Activated CD8-positive, alpha-beta memory T cell treated with anti-CD3 and anti-CD28 coated beads, Interleukin-2, amount 50 U/mL, for 1 hour (primary cell): ENCODE data around the gene PRM1.
"Not testable (repeated sequence)": the region's sequence is repeated elsewhere in the genome, so short reads cannot be mapped to it uniquely, and the experiment has no call there.

ENCODE experiments used
- DNase-seq: peaks from one replicate; pipeline ENCODE4 v3.0.0-alpha.2; 2020; ENCODE audit errors: extremely low read depth

PRM1 gene

DNA sequence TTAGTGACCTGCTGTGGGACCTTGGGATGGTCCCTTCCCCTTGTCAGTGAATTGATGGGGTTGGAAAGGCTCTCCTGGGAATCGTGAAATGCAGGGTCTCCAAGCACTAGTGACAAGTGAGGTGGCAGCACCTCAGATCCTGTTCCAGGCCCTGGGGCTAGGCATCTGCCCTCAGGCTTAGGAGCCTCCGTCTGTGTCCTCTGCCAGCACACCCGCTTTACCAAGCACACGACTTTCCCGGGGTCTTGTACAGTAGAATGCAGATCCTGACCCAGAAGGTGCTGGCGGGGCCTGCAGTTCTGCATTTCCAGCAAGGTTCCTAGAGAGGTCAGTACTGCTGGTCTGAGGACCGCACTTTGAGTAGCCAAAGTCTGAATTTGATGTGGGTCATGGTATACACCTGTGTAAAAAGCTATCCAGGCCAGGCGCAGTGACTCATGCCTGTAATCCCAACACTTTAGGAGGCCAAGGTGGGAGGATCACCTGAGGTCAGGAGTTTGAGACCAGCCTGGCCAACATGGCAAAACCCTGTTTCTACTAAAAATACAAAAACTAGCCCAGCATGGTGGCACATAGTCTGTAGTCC is 33.3 kb upstream of the PRM1 start:
- DNase-seq, result no peak

DNA sequence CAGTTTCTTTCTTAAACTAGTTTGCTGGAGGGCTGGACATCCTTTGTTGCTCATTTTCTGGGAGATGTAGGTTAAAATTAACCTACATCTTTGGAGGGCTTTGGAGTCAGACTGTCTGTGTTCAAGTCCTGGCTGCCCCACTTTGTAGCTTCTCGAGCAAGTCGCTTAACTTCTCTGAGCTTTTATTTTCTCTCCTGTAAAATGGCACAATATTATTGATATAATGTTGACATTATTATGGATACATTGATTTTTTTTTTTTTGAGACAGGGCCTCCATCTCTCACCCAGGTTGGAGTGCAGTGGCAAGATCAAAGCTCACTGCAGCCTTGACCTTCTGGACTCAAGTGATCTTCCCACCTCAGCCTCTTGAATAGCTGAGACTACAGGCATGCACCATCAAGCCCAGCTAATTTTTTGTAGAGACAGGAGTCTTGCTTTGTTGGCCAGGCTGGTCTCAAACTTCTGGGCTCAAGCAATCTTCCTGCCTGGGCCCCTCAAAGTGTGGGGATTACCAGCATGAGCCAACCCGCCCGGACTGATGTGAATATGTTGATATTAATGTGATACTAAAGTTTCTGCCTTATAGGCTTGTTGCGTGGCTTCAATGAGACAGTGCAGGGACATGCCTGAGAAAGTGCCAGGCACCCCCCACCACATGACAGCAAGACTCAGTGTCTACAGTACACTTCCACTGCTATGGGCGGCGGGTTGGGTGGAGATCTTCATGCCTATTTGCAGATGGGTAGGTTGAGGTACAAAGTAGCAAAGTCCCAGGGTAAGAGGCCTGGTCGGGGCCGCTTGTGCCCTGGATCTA is 32.6 kb upstream of the PRM1 start:
- DNase-seq, result no peak

DNA sequence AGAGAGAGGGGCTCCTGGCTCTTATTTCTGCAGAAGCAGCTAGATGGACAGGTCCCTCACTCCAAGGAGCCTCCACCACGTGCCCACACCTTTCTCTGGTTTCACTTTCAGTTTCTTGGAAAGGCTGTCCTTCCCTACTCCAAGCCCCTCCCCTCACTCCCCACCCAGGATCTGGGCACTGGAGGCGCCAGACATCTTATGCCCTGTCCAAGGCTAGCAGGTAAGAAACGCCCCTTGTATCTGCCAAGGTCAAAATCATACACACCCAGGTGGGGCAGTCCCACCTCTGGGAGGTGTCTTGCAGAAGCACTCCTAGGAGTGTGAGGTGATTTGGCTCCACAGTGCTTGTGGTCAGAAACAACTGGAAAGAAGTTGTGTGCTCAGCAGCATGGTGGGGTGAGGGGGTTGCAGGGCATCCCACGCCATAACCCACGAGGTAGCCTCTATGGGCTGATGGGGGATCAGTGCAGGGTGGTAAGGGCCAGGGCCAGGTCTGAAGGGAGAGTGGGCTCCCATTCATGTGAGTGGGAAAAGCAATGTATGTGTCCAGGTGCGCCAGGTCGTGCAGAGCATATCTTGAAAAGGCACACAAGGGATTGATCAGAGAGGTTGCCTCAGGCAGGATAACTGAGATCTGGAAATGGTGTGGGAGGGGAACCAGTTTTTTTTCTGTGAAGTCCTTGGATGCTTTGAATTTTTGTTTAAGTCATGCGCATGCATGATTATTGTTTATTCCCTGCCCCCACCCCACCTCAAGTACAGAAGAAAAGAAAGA is 31.8 kb upstream of the PRM1 start:
- DNase-seq, result no peak

DNA sequence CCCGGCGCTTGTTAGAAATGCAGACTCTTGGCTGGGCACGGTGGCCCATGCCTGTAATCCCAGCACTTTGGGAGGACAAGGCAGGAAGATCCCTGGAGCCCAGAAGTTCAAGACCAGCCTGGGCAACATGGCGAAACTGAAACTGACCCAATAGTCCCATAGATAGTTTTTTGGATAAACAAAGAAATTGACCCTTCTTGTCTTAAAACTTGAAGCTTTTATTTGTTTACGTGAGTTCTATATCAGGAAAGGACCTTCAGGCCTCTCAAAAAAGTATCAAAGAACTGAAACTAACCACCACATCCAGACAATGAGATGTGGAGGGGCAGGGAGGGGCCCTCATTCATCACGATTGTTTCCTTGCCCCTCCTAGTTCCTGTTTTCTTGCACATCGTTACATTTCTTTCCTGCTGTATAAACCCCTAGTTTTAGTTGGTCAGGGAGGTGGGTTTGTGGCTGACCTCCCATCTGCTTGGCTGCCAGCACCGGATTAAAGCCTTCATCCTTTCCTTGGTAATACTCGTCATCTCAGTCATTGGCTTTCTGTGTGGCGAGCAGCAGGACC is 29.9 kb upstream of the PRM1 start:
- DNase-seq, result no peak

DNA sequence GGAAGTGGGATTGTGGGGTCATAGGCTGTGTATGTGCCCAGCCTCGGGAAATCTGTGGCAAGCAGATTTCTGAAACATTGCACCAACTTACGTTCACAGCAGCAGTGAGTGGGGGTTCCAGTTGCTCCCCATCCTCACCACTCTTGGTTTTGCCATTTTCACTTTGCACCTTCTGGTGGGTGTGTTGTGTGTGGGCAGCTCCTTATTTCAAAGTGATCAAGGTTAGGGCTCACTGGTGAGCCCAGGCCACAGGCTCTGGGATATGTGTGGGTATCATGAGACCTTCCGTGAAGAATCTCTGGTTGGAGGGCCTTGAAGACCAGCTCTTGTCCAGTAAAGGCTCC is 29.5 kb upstream of the PRM1 start:
- DNase-seq, result no peak

DNA sequence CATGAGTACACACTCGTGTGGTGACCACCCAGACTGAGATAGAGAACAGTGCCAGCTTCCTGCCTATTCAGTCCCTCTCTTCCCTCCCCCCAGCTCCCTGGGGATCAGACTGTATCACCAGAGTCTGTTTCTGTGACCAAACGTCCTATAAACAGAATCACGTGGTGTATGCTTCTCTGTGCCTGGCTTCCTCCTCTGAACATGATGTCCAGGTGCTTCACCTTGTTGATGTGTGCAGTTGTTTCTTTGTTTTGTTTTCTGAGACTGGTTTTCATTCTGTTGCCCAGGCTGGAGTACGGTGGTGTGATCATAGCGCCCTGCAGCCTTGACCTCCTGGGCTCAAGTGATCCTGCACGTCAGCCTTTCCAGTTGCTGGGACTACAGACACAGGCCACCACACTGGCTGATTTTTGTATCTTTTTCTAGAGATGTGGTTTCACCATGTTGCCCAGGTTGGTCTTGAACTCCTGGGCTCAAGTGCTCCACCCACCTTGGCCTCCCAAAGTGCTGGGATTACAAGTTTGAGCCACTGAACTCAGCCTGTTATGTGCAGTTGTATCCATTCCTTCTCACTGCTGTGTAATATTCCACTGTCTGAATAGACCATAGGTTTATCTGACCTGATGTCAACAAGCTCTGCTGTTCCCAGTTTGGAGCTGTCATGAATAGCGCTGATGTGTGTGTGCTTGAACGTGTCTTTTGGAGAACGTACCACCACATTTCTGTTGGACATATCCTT is 28.9 kb upstream of the PRM1 start:
- DNase-seq, result no peak

DNA sequence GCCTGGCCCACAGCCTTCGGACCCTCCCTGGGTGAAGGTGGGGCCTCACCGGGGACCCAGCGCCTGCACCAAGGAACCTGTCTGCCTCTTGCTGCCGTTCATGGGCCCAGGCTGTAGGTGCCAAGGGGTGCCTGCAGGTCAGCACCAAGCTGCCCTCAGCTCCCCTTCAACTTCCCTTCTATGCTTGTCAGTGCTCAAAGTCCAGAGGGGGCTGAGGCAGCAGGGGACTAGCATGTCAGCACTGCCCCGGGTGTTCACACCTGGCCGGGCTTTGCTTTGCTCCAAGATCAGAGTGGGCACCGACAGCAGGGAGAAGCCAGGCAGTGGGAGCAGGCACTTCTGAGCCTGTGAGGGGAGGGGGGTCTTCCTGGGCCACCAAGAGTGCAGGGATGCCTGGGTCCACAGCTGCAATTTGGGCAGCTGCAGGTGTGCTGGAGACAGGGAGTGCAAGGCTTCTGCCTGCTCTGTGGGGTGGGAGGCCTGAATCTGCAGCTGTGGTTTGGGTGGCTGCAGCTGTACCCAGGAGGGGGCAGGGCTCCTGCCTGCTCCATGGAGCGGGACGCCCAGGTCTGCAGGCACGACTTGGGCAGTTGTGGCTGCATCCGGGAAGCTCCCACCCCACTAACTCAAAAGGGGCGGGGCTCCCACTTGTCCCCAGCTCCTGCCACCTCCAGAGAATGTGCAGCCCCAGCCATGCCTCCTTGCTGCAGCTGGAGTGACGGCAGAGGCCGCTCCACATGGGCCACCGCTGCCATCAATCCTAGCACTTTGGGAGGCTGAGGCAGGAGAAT is 27.6 kb upstream of the PRM1 start:
- DNase-seq, result no peak

DNA sequence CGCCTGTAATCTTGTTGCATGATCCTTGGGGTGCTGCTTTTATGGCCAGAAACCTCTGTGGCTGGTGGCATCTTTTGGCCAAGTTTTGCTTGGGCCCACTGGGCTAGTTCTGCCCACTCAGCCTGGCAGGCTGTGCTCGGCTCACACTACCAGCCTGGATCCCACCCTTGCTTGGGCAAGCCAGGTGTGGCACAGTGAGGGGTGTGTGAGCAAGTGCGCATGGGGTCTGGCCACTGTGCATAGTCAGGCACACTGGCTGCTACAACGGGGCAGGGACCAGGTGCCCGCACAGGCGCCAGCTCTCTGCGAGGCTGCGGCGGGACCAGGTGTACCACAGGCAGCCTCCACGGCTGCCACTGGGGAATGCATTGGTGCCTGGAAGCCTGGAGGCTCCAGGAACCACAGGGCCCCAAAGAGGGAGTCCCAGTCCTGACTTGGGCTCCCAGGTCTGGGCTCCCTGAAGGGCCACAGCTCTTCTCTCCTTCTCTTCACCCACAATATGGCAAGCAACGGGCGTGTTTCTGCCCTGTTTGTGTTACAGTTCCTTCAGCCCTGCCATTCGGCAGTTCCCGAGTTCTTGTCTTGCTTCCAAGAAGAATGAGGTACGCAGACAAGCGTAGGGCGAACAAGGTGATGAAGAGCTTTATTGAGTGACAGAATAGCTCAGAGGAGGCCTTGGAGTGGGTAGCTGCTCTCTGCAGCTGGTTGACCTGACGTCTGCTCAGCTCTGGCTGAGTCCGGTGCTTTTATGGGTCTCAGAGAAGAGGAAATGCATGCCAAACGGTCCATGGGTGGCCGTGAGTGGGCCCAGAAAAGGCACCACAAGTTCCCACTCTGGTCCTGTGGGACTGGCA is 26.7 kb upstream of the PRM1 start:
- DNase-seq, result no peak

DNA sequence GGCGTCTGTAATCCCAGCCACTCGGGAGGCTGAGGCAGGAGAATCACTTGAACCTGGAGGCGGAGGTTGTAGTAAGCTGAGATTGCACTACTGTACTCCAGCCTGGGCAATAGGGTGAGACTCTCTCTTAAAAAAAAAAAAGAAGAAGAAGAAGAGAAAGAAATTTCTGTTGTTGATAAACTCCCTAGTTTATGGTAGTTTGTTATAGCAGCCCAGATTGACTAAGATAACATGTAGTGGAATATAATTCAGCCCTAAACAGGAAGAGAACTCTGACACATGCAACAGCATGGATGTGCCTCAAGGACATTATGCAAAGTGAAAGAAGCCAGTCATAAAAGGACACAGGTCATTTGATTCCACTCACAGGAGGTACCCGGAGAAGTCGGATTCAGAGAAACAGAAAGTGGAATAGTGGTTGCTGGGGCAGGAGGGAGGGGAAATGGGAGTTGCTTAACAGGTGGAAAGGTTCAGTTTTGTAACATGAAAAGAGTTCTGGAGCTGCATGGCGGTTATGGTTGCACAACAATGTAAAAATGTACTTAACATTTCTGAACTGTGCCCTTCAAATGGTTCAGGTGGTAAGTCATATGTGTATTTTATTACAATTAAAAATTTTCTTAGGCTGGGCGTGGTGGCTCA is 26.0 kb upstream of the PRM1 start:
- no peak for DNase-seq

DNA sequence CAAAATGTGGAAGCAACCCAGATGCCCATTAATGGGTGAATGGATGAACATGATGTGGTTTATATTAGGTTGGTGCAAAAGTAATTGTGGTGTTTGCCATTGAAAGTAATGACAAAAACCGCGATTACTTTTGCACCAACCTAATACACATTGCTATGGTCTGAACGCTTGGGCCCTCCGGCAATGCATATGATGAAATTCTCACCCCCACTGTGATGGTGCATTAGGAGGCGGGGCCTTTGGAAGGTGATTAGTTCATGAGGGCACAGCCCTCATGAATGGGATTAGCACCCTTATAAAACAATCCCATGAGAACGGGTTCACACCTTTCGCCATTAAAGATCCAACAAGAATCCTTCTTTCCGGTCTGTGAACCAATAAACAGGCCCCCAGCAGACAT is 25.3 kb upstream of the PRM1 start:
- no peak for DNase-seq

DNA sequence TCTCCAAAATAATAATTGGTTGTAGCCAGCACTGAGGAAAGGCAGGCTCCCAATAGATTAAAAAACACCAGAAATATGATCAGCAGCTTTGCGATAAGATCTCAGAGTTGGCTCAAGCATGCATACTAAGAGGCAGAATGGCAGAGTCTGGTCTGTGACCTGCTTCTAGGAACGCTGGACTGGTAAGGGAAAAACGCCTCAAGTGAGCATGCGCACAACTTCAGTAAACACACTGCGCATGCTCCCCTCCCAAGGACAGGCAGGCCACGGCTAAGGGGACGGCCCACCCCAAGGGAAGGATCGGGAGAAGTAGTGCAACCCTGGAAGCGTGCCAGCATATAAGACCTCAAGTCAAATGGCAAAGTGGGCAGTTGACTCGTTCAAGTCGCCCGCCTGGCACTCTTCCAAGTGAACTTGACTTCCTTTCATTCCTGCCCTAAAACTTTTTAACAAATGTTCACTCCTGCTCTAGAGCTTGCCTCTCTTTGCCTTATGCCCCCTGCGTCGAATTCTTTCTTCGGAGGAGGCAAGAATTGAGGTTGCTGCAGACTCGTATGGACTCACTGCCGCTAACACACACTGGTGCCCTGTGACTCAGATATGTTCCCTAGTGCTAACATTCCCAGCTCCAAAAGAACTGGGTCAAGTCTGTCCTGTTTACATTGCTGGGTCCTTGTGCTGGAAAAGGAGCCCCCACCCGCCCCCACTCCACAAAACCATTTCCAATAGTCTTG is 22.4 kb upstream of the PRM1 start:
- no peak for DNase-seq

DNA sequence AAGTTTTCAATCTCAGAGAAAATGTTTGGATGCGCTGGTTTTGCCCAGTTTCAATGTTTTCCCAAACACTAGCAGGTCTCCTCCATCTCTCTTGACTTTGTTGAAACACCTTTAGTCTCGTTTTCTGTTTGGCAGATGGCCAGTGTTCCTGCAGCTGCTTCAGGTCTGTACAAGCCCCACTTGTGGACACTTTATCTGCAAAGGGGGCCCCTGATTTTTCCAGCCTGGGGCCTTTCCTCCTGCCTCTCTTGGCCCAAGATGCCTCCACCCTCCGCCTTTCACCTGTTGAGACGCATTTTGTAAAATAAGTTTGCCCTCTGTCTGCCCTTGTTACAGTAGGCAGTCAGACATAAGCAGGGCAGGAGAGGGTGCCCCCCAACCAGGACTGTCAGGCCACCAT is 21.8 kb upstream of the PRM1 start:
- DNase-seq, result no peak

DNA sequence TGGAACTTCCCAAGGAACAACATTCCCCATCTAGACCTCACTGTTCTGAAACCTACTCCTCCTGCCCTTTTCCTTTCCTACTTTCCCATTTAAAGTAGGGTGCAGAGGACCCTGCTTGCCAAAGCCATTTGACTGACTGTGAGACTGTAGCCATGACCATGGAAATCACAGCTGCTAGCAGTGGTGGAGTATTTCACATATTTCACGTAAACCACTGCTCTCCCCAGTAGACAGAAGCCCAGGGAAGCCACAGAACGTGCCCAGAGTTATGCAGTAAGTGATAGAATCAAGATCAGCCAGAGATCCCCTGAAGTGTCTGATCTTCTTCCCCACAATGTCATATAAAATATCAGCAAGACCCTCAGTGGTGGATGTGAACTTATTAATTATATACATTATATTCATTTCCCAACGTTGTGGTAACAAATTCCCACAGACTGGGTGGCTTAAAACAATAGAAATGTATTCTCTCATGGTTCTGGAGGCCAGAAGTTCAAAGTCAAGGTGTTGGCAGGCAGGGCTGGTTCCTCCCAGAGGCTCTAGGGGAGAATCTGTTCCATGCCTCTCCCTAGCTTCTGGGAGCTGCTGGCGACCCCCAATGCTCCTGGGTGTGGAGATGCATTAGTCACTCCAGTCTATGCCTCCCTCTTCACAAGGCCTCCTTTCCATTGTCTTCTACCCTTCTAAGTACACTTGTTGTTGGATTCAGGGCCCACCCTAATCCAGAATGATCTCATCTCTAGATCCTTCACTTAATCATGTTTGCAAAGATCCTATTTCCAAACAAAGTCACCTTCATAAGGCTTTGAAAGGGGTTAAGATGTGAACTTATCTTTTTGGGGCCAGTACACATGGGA is 20.7 kb upstream of the PRM1 start:
- DNase-seq, result no peak

DNA sequence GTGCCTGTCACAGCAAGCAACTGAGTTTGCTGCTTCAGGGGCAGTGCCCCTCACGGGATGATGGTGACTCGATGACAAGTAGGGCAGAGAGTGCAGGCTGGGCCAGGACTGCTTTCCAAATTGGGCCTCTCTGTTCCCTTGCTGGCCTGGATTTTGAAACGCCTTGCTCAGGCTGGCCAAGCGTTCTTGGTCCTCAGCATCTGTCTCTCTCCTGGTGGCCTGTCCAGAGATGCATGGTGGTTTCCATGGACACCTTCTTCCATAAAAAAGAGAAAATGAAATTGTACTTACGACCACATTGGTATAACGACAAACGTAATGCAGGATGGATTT is 19.4 kb upstream of the PRM1 start:
- no peak for DNase-seq

DNA sequence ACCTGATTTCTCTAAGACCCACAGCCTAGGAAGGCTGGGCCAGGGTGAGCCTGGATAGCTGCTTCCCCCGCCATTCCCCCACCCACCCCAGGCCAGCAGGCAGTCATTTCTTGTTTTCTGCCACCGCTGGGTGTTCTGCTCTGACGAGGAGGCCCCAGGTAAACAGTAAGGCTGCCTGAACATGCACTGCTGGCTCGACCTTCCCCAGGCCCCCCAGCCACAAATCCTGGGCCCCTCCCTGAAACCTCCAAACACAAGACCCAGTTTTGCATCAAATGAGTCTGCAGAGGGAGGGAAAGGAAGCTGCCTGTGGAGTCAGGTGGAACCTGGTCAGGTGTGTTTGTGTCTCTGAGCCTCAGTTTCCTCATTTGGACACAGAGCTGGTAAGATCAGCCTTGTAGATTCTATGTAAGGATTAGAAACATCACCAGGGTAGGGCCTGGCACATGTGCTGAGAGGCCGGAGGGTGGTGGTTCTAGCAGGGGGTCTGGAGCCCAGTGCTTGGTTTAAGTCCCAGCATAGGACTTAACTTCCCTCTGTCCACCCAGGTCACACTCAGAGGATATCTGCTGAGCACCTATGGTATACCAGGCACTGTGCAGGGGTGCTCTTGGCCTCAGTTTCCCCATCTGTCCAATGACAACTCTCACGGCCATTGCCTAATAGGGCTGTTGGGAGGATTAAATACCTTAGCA is 18.9 kb upstream of the PRM1 start:
- DNase-seq, result no peak

DNA sequence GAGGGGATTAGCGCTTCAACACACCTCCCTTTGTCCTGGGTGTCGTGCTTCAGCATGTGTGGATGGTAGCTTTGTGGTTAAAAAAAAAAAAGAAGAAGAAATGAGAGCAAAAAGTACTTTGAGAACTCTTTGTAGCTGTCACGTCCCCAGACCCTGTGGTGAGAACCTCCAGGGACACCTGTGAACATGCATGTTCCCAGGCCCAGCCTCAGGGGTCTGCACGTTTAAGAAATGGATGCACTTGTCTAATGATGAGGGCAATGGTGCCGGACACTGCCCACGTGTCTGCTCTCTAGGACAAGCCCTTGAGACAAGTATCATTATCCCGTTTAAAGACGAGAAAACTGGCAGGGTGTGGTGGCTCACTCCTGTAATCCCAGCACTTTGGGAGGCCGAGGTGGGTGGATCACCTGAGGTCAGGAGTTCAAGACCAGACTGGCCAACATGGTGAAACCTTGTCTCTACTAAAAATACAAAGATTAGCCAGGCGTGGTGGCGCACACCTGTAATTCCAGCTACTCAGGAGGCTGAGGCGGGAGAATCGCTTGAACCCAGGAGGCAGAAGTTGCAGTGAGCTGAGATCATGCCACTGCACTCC is 17.9 kb upstream of the PRM1 start:
- DNase-seq, result not testable (repeated sequence)
